ENCODE results near the gene TCEA2. TPM values are rescaled to one million over a fixed set of nuclear protein-coding genes. Genes with fewer than 3 reads are reported as not detected.

TCEA2 gene
- total RNA-seq, 2 experiments from 2014 or later, result 36.4 to 71.2 TPM

- no TSS peak for BruUV-seq (replicated peaks)
- H3K79me2 ChIP-seq (ENCODE audit: insufficient read depth, low read depth, low read length), result peaks cover under 1% of the 10 kb centered on the region; the same call in 1 of the 2 replicates
These were observed 21.0 kb downstream of the TCEA2 start, which contains the start of gene LKAAEAR1 for GRCh38 chr20:64083804-64084684. TSS of gene LKAAEAR1 (minus strand) at chr20:64084398. CDS start at chr20:64084219, 179 bp downstream.

GRCh38 chr20:64084685-64085152, 21.7 kb downstream of the TCEA2 start:
- CTCF ChIA-PET (ENCODE audit: unreplicated experiment), result no interaction called here
- H3K4me1 ChIP-seq (ENCODE audit: insufficient read depth, low read length, poor library complexity, severe bottlenecking), result peaks cover 19% of the 10 kb centered on the region
- H3K79me2 ChIP-seq (ENCODE audit: insufficient read depth, low read depth, low read length), result no peaks in the 10 kb centered on the region
- intact Hi-C loops (cut with micrococcal nuclease; ENCODE audit: unreplicated experiment), result no loop called here
- no peak overlapping the region for H3K27ac ChIP-seq (ENCODE audit: low read depth, low read length, poor library complexity, severe bottlenecking)
- no peak for TF ChIP-seq EZH2phosphoT487 (IDR thresholded peaks at IDR 0.05; ENCODE audit: borderline replicate concordance, low read depth, low read length)
- no peak for TF ChIP-seq CTCF (conservative IDR thresholded peaks at IDR 0.05; ENCODE audit: low read length)
- H3K9me3 ChIP-seq (ENCODE audit: low read length), result no peaks in the 10 kb centered on the region
- H3K9me2 ChIP-seq (ENCODE audit: insufficient read depth, low read length), result no peaks in the 10 kb centered on the region
- POLR2A ChIA-PET, result no interaction called here
- H4K20me1 ChIP-seq (ENCODE audit: insufficient read depth, low read length), result no peaks in the 10 kb centered on the region
- H2AFZ ChIP-seq (ENCODE audit: low read length), result no peak overlapping the region
- no peak overlapping the region for H3K4me3 ChIP-seq (ENCODE audit: low read depth, low read length, poor library complexity, severe bottlenecking)
- H3K36me3 ChIP-seq (ENCODE audit: insufficient read depth, low read length), result no peaks in the 10 kb centered on the region
- H3K4me2 ChIP-seq (ENCODE audit: low read length), result no peak overlapping the region
- no peak for DNase-seq (ENCODE audit: low spot score)
- no TSS peak for BruUV-seq (replicated peaks)

More at GRCh38 chr20:64083804-64084684, 21.0 kb downstream of the TCEA2 start, which contains the start of gene LKAAEAR1:
- Histone ChIP-seq H2AFZ (ENCODE audit: low read length) (no peak within 1 kb of the TSS), H4K20me1 (ENCODE audit: insufficient read depth, low read length) (no peaks in the 10 kb centered on the region), H3K9me2 (ENCODE audit: insufficient read depth, low read length) (no peaks in the 10 kb centered on the region), H3K4me1 (ENCODE audit: insufficient read depth, low read length, poor library complexity, severe bottlenecking) (peaks cover 19% of the 10 kb centered on the region), H3K27ac (ENCODE audit: low read depth, low read length, poor library complexity, severe bottlenecking) (no peak within 1 kb of the TSS), H3K4me2 (ENCODE audit: low read length) (peak within 1 kb of the TSS; percentile 72), H3K4me3 (ENCODE audit: low read depth, low read length, poor library complexity, severe bottlenecking) (peak within 1 kb of the TSS; percentile 45), H3K36me3 (ENCODE audit: insufficient read depth, low read length) (no peaks in the 10 kb centered on the region), H3K9me3 (ENCODE audit: low read length) (no peaks in the 10 kb centered on the region)
- TF ChIP-seq CTCF (conservative IDR thresholded peaks at IDR 0.05; ENCODE audit: low read length) (peak; percentile 34; the same call in 1 of the 2 replicates), EZH2phosphoT487 (IDR thresholded peaks at IDR 0.05; ENCODE audit: borderline replicate concordance, low read depth, low read length) (no peak)
- no peak for DNase-seq (ENCODE audit: low spot score)
- CTCF ChIA-PET (ENCODE audit: unreplicated experiment), result interaction anchor here (0.6 kb wide), 1 partner anchor 132 kb away, joined by 3 read pairs; no protein-coding TSS in a partner anchor
- intact Hi-C loops (cut with micrococcal nuclease; ENCODE audit: unreplicated experiment), result loop anchor here (1.0 kb wide), 2 partner anchors 30 to 36 kb away; no protein-coding TSS in a partner anchor
- POLR2A ChIA-PET, result no interaction called here
